Astrocyte (in vitro differentiated cells and primary cell): Measurements from ENCODE around the gene KIAA1328.

Experiments used
- EZH2 ChIP-seq: IDR thresholded peaks from 2 replicates; pipeline ENCODE4 v1.6.1; 2012; ENCODE audit warnings: mild to moderate bottlenecking, low read length, inconsistent platforms; ENCODE audit not compliant: insufficient read depth
- TF ChIP-seq, protein P1 (sequence below): IDR thresholded peaks from 2 replicates; pipeline ENCODE4 v1.5.1; 2011; ENCODE audit warnings: low read depth, mild to moderate bottlenecking, inconsistent platforms, low read length, moderate library complexity; ENCODE audit not compliant: insufficient read depth

DNA sequence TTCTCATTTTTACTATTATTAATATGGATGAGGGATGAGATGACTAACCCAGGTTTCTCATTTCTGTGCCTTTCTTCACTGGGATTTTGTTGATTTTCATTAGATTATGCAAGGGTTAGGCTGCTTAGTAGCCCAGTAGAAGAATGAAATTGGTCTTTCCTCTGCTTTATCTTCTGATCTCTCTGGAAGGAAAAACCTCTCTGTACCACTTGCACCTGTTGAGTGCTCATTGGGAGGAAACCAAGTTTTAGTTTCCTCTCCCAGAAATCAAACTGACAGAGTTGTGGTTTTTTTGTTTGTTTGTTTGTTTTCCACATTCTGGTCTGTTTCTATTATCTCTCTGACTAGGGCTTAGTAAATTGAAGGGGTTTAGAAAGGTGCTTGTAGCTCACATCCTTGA, 60.8 kb downstream of the KIAA1328 start:
- TF ChIP-seq EZH2, result no peak
- TF ChIP-seq, protein P1, sequence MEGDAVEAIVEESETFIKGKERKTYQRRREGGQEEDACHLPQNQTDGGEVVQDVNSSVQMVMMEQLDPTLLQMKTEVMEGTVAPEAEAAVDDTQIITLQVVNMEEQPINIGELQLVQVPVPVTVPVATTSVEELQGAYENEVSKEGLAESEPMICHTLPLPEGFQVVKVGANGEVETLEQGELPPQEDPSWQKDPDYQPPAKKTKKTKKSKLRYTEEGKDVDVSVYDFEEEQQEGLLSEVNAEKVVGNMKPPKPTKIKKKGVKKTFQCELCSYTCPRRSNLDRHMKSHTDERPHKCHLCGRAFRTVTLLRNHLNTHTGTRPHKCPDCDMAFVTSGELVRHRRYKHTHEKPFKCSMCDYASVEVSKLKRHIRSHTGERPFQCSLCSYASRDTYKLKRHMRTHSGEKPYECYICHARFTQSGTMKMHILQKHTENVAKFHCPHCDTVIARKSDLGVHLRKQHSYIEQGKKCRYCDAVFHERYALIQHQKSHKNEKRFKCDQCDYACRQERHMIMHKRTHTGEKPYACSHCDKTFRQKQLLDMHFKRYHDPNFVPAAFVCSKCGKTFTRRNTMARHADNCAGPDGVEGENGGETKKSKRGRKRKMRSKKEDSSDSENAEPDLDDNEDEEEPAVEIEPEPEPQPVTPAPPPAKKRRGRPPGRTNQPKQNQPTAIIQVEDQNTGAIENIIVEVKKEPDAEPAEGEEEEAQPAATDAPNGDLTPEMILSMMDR, result no peak
